ENCODE measurements around the gene TRIM42. TPM values are rescaled to one million over a fixed set of nuclear protein-coding genes. Genes with fewer than 3 reads are reported as not detected.

Gene TRIM42
- total RNA-seq, 1 experiment from 2014 or later: not detected

GRCh38 chr3:140708815-140709214 lies 31.0 kb downstream of the TRIM42 start:
- H3K27me3 Mint-ChIP-seq (ENCODE audit: insufficient read depth, unreplicated experiment): no peaks in the 10 kb centered on the region
- no peak overlapping the region for H3K27ac Mint-ChIP-seq (ENCODE audit: low read depth, unreplicated experiment)
- H3K36me3 Mint-ChIP-seq (ENCODE audit: insufficient read depth, unreplicated experiment): no peaks in the 10 kb centered on the region
- POLR2A ChIA-PET: no interaction called here
- no peak overlapping the region for H3K4me3 Mint-ChIP-seq (ENCODE audit: unreplicated experiment)
- TF ChIP-seq CTCF (IDR thresholded peaks at IDR 0.05; ENCODE audit: unreplicated experiment): no peak
- no TSS peak for BruUV-seq (replicated peaks)
- CTCF ChIA-PET: no interaction called here
- no peaks in the 10 kb centered on the region for H3K9me3 Mint-ChIP-seq (ENCODE audit: unreplicated experiment)
- no peaks in the 10 kb centered on the region for H3K4me1 Mint-ChIP-seq (ENCODE audit: insufficient read depth, unreplicated experiment)
- intact Hi-C loops (cut with micrococcal nuclease): no loop called here
- no peak for DNase-seq (ENCODE audit: unreplicated experiment)

GRCh38 chr3:140709751-140710150 lies 31.9 kb downstream of the TRIM42 start:
- Mint-ChIP-seq H3K36me3 (ENCODE audit: insufficient read depth, unreplicated experiment) (no peaks in the 10 kb centered on the region), H3K9me3 (ENCODE audit: unreplicated experiment) (no peaks in the 10 kb centered on the region), H3K27ac (ENCODE audit: low read depth, unreplicated experiment) (no peak overlapping the region), H3K4me1 (ENCODE audit: insufficient read depth, unreplicated experiment) (no peaks in the 10 kb centered on the region), H3K27me3 (ENCODE audit: insufficient read depth, unreplicated experiment) (no peaks in the 10 kb centered on the region), H3K4me3 (ENCODE audit: unreplicated experiment) (no peak overlapping the region)
- TF ChIP-seq CTCF (IDR thresholded peaks at IDR 0.05; ENCODE audit: unreplicated experiment): no peak
- intact Hi-C loops (cut with micrococcal nuclease): no loop called here
- POLR2A ChIA-PET: no interaction called here
- CTCF ChIA-PET: no interaction called here
- no peak for DNase-seq (ENCODE audit: unreplicated experiment)
- BruUV-seq (replicated peaks): no TSS peak

GRCh38 chr3:140710711-140711389 lies 33.0 kb downstream of the TRIM42 start:
- H3K27me3 Mint-ChIP-seq (ENCODE audit: insufficient read depth, unreplicated experiment): no peaks in the 10 kb centered on the region
- no peaks in the 10 kb centered on the region for H3K4me1 Mint-ChIP-seq (ENCODE audit: insufficient read depth, unreplicated experiment)
- H3K4me3 Mint-ChIP-seq (ENCODE audit: unreplicated experiment): no peak overlapping the region
- TF ChIP-seq CTCF (IDR thresholded peaks at IDR 0.05; ENCODE audit: unreplicated experiment): no peak
- H3K9me3 Mint-ChIP-seq (ENCODE audit: unreplicated experiment): no peaks in the 10 kb centered on the region
- no peak overlapping the region for H3K27ac Mint-ChIP-seq (ENCODE audit: low read depth, unreplicated experiment)
- intact Hi-C loops (cut with micrococcal nuclease): no loop called here
- CTCF ChIA-PET: interaction anchor here (0.7 kb wide), 1 partner anchor 23 kb away, joined by 3 read pairs; no protein-coding TSS in a partner anchor
- H3K36me3 Mint-ChIP-seq (ENCODE audit: insufficient read depth, unreplicated experiment): no peaks in the 10 kb centered on the region
- POLR2A ChIA-PET: no interaction called here
- no peak for DNase-seq (ENCODE audit: unreplicated experiment)
- no TSS peak for BruUV-seq (replicated peaks)

- no peak overlapping the region for H3K27ac Mint-ChIP-seq (ENCODE audit: low read depth, unreplicated experiment)
These were observed 33.6 kb downstream of the TRIM42 start for GRCh38 chr3:140711390-140712035.

More at GRCh38 chr3:140711390-140712035, 33.6 kb downstream of the TRIM42 start:
- intact Hi-C loops (cut with micrococcal nuclease): no loop called here
- Mint-ChIP-seq H3K9me3 (ENCODE audit: unreplicated experiment) (no peaks in the 10 kb centered on the region), H3K27me3 (ENCODE audit: insufficient read depth, unreplicated experiment) (no peaks in the 10 kb centered on the region), H3K36me3 (ENCODE audit: insufficient read depth, unreplicated experiment) (no peaks in the 10 kb centered on the region), H3K4me1 (ENCODE audit: insufficient read depth, unreplicated experiment) (no peaks in the 10 kb centered on the region), H3K4me3 (ENCODE audit: unreplicated experiment) (no peak overlapping the region)
- CTCF ChIA-PET: interaction anchor here (0.7 kb wide), 1 partner anchor 24 kb away, joined by 3 read pairs; no protein-coding TSS in a partner anchor
- no peak for TF ChIP-seq CTCF (IDR thresholded peaks at IDR 0.05; ENCODE audit: unreplicated experiment)
- BruUV-seq (replicated peaks): no TSS peak
- POLR2A ChIA-PET: interaction anchor here (0.6 kb wide), 1 partner anchor 1658 kb away, joined by 4 read pairs; no protein-coding TSS in a partner anchor
- no peak for DNase-seq (ENCODE audit: unreplicated experiment)
